Measurements from ENCODE around the gene WDR38. TPM values are rescaled to one million over a fixed set of nuclear protein-coding genes. Genes with fewer than 3 reads are reported as not detected.

WDR38 gene
- total RNA-seq, 1 donor from 2014 or later, result not detected

DNA sequence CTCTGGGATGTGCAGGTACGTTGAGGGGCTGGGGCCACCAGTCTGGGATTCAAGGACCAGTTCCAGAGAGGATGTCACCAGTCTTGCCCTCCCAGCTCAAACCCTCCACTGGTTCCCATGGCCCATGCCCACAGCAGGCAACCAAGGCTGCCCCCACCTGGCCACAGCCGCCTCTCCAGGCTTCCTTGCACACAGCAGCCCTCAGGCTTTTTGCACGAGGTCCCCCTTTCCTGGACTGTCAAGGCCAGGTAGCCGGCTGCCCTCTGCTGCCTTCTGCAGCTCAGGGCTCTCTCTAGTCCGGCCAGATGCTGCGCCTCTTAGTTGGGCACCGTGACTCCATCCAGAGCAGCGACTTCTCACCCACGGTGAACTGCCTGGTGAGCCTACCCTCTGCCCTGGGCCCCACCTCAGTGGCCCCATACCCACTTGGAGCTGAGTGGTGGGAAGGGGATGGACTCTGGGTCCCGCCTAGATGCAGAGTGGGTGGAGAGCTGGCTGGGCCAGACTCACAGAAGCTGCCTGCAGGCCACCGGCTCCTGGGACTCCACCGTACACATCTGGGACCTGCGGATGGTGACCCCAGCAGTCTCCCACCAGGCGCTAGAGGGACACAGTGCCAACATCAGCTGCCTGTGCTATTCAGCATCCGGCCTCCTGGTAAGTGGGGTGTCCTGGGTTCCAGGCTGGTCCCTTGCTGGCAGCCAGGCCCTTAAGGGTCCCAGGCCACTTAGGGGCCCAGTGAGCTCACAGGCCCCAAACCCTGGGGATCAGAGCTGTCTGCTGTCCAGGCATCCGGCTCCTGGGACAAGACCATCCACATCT lies 2.9 kb downstream of the WDR38 start:
- DNase-seq (ENCODE audit: extremely low read depth, low read depth, low spot score), result no peak

DNA sequence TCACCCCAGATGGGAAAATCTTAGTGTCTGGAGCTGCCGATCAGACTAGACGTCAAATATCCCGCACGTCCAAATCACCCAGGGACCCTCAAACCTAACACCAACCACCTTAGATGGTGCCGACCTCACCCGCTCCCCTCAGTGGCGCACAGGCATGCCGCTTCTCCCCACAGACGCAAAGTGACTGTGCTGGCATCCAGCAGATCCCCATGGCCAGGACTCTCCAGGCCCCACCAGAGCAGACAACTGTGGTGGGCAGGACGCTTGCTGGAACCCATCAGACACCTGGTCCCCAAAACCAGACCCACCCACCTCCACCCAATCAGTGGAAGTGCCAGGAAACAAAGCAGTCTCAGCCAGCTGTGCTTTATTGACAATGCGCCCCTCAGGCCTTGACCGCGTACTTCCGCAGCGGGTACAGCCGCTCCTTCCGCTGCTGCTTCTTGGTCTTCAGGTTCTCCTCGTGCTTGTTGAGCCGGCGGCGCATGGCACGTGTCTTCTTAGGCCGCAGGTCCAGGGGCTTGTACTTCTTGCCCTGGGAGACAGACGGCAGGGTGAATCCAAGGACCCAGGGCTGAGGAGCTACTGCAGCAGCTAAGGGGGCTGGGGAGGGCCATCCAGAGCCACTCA lies 4.4 kb downstream of the WDR38 start:
- no peak for DNase-seq (ENCODE audit: extremely low read depth, low read depth, low spot score)

DNA sequence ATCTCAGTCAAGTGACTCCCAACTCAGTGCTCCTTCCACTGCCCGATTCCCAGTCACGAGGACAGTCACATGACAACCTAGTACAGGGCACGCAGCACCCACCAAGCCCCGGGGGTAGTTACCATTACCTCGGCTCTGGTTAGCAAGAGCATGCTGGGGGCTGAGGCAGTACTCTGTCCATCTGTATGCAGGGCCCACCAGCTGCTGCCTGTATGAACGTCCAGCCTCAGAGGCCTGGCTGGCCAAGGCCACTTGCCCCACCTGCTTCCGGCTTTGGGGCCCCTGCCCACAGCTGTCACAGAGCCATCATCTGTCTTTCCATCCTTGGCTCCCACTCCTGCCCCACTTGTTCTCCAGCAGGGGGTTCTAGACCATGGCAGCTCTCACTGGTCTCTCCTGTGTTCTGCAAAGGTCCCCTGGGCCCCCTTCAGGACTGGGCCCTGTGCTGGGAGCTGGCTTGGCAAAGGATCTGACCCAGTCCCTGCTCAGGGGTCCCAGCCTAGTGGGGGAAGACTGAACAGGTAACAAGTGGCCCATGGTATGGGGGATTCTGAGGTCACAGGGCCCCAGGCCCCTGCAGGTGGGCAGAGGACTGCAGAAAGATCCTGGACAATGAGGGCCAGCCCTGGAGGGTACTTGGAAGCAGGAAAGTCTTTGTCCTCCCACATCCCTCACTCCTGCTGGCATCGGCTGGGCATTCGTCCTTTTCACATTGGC lies 5.2 kb downstream of the WDR38 start:
- no peak for DNase-seq (ENCODE audit: extremely low read depth, low read depth, low spot score)

DNA sequence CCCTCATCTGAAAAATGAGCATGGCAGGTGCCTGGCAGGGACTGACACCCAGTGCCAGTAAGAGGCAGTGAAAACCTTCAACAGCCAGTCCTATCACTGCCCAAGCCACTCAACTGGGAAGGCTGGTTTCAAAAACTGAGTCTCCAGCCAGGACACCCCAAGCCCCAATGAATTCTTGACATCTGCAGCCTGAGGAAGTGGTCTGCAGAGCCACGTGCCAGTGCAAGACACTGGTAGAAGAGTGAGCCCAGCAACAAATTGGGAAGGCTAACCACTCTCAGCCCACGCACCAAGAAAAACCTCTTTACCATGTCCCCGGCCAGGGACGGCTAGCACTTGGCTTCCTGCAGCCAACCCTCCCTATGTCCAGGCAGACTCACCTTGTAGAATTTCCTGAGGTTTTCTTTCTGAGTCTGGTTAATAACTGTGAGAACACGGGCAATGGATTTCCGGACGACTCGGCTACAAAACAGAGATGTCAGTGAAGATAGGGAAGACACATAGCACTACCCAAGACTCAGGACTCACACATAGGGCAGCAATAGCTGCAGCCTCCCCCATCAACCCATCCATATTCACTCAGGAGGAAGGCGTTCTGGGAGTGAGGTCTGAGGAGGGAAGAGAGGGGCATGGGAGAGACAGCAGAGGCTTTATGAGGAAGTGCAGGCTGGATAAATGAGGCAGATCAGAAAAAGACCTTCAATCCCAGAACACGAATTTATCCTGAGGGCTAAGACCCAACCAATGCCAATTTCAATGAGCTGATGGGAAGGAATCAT lies 6.7 kb downstream of the WDR38 start:
- no peak for DNase-seq (ENCODE audit: extremely low read depth, low read depth, low spot score)

DNA sequence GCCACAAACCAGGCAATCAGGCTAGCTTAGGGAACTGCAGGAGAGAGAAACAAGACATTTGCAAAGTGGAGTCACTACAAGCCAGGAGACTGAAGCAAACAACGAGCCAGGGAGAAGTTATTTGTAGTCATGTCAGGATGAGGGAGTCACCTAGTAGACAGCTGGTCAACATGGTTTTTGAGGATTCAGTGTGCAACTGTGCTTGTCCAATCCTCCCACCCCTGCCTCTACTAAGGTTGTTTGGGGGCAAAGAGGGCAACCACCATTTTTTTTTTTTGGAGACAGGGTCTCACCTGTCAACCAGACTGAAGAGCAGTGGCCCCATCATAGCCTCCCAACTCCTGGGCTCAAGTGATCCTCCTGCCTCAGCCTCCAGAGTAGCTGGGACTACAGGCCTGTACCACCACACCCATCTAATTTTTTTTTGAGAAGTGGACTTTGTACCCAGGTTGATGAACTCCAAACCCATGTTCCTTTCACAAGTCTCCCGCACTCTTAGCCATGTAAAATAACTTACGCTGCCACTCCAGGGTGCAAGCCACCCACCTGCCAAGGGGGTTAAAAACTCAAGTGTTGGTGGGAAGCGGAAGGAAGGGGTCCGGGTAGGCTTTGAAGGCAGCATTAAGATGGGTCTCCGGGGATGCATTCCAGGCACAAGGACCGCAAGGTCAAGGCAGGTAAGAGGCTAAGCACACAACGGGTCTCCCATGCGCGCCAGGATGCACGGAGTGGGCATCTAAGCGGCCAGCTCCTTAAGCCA lies 7.5 kb downstream of the WDR38 start:
- no peak for DNase-seq (ENCODE audit: extremely low read depth, low read depth, low spot score)

DNA sequence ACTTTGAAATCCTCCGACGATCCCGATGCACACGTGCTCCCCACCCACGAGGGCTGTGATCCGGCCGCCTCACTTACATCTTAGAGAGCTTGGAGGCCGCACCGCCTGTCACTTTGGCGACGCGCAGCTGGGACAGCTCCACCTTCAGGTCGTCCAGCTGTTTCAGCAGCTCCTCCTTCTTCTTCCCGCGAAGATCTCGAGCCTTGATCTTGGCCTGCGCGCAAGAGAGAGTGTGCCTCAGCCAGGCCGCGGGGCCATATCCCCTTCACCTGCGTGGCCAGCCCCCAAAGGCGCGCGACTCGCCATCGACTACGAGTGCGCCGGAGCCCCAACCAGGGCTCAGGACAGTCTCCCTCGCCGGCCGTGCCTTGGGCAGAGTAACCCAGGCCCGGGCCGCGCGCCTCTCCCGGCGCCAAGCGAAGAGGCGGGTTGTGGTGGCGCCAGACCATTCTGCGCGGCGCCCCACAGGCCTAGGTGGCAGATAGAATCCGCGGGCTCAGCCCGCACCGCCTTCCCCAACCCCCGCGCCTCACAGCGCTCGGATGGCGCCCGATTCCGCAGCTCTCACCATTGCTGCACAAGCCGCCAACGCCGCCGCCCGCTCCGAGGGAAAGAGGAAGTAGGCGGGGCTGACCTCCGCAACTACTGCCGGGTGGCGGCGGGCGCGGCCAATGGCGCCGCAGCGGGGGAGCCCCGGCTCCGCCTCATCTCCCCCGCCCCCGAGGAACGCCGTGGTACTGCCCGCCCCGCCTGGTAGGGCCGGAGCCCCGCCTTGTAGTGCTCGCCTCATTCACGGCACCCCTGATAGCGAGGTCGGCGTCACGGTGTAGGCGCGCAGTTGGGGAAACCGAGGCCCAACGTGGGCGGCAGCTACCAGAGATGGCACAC lies 8.3 kb downstream of the WDR38 start, which contains the start of the genes ARPC5L and RPL35:
ARPC5L (plus strand) TSS at position 789 of the 888 bp plus-strand sequence. CDS start 7,161 bp downstream, outside the sequence.
RPL35 (minus strand) TSS at position 616 of the 888 bp plus-strand sequence; CDS start at position 571, 45 bp downstream.
- no peak for DNase-seq (ENCODE audit: extremely low read depth, low read depth, low spot score)

DNA sequence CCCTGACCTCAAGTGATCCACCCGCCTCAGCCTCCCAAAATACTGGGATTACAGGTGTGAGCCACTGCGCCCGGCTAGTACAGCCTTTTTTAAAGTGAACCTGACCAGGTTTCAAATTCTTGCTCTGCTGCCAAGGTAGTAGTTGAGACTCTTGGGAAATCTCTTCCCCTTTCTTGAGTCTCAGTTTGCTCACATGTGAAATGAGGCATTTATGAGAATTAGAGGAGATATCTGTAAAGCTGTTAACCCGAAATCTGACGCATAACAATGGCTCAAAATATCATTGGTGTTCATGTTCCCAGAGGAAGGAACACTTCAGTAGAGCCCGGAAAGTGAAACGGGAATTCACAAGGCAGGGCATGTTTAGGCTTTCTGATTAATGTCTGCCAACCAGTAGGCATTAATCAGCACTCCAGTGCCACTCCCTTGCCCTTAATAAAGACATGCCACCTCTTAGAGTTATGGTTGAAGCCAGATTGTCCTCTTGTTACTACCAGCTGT lies 10.2 kb downstream of the WDR38 start:
- no peak for DNase-seq (ENCODE audit: extremely low read depth, low read depth, low spot score)

DNA sequence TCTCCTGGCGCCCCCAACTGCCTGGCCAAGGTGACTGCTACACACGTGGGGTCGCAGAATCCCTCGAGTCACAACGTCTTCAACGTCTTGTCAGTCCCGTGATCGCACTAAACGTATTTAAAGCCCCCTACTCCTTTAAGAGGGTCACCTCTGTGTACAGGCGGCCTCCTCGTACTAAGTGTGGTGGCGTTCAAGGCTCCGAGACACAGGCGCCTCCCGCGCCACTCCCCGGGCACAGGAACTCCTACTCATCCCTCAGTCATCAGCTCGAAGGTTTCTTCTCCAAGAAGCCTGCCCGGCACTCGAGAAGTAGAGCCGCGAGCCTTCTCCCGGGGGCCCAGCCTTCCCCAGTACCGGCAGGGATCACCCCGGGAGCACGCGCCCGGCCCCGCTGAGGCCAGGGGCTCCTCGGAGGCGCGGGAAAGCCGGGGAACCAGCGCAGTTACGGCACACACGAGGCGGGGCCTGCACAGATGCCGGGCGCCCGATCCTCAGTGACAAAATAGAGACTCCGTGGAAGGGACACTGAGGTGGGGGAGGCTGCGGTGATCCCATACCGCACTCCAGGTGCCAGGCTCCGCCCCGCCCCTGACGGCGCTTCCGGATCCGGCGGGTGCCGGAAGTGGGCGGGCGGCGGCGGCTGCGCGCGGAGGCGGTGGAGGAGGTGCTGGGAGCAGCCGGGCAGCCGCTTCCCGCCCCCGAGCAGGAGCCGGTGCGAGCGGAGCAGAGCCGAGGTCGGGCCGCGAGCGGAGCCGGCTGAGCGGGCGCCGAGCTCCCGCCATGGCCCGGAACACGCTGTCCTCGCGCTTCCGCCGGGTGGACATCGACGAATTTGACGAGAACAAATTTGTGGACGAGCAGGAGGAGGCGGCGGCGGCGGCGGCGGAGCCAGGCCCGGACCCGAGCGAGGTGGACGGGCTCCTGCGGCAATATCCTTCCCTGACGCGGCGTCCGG lies 15.5 kb downstream of the WDR38 start:
- no peak for DNase-seq (ENCODE audit: extremely low read depth, low read depth, low spot score)

DNA sequence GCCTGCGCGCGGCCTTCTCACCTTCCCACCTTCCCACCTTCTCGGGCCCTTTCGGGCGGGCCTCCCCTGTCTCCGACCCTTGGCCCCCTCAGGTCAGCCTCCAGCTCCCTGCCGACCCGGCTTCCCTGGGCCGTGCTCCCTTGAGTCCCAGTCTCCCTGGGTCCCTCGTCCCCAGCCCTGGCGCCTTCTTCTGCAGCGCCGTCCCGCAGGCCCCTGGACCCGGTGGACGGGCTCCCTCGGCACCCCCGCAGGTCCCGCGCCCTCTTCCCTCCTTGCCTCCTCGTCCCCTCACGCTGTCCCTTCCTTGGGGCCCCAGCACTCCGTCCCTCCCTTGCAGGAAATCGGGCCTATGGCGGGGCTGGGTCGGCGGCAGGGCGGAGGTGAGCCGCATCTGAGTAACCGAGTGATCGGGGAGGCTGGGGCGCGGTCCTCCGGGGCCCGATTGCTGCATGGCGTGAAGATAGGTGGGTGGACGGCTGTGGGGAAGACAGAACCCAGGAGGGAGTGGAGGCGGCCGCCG lies 16.3 kb downstream of the WDR38 start:
- DNase-seq (ENCODE audit: extremely low read depth, low read depth, low spot score), result no peak

DNA sequence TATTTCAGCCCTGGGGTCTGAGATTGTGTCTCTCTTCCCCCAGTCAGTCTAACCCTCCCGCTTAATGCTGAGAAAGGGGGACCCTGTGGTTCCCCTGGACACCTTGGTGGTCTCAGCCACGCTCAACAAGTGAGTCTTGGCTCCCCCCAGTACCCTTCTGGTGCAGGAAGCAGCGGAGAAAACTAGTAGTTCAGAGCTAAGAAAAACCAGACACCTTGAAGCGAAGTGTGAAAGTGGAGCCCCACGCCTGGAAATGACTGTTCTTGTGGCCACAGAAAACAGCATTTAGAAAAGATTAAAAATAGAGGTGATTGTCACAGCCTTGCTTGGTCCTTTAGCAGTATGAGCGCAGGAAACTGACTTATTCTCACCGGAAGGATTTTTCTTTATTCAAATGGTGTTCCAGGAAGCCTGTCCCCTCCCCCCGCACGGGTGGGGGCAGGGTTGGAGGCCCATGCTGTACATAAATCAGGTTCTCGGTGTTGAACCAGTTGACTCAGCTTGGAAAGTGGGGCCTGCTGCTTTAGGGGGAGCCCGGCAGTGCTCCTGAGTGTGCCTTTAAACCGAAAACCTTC lies 16.8 kb downstream of the WDR38 start:
- DNase-seq (ENCODE audit: extremely low read depth, low read depth, low spot score), result no peak

DNA sequence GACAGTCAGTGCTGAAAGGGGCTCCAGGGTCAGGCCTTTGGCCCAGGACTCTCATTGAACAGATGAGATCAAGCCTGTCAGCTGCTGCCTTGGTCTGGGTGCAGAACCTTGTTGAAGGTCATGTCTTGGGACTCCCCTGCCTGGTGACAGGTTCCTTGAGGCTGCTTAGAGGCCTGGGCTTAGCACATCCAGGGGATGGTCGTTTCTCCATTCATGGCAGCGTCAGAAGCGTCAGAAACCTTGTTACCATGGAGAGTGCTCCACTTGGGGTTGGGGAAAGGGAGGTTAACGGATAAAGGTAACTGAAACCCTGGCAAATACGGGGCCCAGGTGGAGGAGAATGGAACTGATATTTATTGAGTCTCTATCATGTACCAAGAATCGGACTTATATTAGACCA lies 17.5 kb downstream of the WDR38 start:
- no peak for DNase-seq (ENCODE audit: extremely low read depth, low read depth, low spot score)

DNA sequence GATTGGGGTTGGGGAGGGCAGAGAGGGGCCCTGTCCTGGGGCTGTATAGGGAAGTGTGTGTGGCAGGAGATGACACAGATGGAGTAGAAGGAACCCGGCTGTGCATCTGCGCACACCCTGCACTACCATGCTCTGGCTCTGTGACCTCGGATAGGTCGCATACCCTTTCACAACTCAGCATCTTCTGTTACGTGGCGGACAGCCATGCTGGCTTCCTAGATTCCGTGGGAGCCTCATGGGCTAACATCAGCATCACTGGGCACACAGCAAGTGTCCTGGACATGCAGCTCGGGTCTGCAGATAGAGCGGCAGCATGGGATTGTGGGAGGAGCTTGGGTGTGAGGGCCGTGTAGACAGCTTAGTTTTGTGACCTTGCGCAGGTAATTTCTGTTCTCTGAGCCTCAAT lies 17.9 kb downstream of the WDR38 start:
- no peak for DNase-seq (ENCODE audit: extremely low read depth, low read depth, low spot score)

DNA sequence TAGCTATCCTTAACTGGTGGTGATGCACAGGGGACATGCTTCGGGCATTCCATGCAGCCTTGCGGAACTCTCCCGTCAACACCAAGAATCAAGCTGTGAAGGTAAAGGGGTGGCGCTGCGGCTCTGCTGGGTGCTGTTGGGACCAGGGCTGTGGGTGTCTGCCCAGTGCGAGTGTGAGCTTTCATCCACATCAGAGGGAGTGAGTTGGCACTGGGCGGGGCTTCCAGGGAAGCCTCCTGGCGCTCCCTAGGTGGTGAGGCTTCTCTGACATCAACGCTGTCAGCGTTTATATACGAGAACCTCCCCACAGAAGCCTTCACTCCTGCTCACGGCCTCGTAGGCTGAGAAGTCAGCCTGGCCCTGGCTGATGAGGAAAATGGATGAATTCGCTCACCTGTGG lies 20.4 kb downstream of the WDR38 start:
- DNase-seq (ENCODE audit: extremely low read depth, low read depth, low spot score), result no peak

DNA sequence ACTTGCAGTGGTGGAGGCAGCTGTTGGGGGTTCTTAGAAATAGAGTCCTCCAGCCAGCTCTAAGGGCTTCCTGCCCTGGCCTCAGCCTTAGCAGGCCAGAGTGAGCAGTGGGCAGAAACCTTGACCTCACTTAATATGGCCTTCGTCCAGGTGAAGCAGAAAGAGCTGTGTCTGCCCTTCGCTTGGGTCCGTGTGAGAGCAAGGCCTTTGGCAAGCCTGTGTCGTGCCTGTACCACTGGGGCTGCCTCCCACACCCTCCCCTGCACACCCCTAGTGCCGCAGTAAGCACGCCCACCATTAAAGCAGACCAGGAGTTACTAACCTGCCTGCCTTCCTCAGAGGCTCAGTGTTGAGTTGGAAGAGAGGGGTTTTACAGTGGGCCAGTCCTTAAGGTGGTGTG lies 22.2 kb downstream of the WDR38 start:
- no peak for DNase-seq (ENCODE audit: extremely low read depth, low read depth, low spot score)

DNA sequence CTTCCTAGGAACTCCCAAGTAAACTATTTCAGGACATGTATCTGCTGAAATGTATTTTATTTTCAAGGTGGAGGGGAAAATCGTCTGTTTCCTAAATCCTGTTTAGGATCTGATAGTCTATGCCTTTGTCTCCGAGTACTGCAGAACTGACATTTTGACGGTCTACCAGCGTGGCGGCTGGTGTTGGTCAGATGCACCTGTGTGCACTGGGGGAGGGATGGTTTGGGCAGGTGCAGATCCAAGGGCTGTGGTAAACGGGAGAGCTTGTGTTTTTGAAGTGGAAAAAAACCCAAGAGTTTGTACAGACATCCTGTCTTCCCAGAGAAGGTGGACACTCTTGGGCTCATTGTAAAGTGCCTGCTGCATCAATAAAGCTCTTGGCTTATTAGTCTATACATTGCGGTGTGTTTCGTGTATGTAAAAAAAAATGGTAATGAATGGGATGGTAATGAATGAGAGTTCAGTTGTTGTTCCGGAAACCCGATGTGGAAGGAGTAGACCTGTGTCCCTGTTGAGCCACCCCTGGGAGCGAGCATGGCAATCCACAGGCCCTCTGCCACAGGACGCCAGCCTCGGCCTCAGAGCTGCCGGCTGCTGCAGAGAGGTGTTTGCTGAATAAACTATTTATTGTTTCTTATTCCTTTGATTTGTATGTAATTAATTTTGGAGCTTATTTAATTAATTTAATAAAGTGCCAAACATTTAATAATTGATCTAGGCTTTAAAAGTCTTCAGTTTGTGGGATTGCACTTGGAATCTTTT lies 23.9 kb downstream of the WDR38 start:
- DNase-seq (ENCODE audit: extremely low read depth, low read depth, low spot score), result no peak

DNA sequence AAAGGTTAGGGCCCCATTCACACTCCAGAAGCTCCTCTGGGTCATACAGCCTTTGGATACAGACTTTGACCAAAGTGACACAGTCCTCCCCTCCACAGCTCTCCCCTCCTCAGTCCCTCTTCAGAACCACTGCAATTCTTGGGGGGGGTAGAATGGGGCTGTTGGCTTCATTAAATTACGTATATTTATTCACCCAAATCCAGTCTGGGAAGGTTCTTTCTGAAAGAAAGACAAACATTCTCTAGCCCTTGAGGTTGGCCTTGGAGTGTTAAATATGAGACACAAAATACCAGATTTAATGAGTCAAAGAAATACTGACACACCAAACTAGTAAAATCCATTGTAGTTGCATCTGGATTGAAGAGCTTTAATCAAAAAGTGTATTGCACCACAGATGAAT lies 24.8 kb downstream of the WDR38 start:
- no peak for DNase-seq (ENCODE audit: extremely low read depth, low read depth, low spot score)

Data from glomerular endothelial cell (primary cell).